PC-3 (cell line): Measurements from ENCODE around the gene FBXW7. TPM values are rescaled to one million over a fixed set of nuclear protein-coding genes. Genes with fewer than 3 reads are reported as not detected.

ENCODE experiments used
- ATAC-seq: fragments of 200-7000 bp; cut with Tn5 transposase; 2 replicates; pipeline ENCODE4 v1.9.1; 2020; ENCODE audit warnings: mild to moderate bottlenecking, moderate library complexity
- BruUV-seq: library from RNA; stranded (reverse); fragments of 400-500 nt; replicated peaks from 2 replicates; lab custom pipeline; 2021; lab: Mats Ljungman, UMichigan
- CTCF ChIA-PET: fragments of 300-600 bp; sonication (Branson Sonifier 250); formaldehyde crosslinking; loops from one replicate; lab custom pipeline; 2022; ENCODE audit warnings: antibody characterized with exemption; lab: Charles Lee
- POLR2A ChIA-PET: fragments of 300-600 bp; sonication (Branson Sonifier 250); formaldehyde crosslinking; loops from one replicate; lab custom pipeline; 2022; ENCODE audit warnings: antibody characterized with exemption; ENCODE audit not compliant: unreplicated experiment; lab: Charles Lee
- DNase-seq: peaks from one replicate; pipeline ENCODE4 v3.0.0-alpha.2; 2015
- H2AFZ ChIP-seq: fragments of 300-600 bp; sonication (generic); 2 replicates; pipeline ENCODE4 v1.6.0; 2016; ENCODE audit warnings: antibody characterized with exemption, low read length
- H3F3A ChIP-seq: fragments of 300-600 bp; sonication (generic); one replicate; pipeline ENCODE4 v1.6.0; 2017; ENCODE audit warnings: antibody characterized with exemption, low read length, control low read depth, mild to moderate bottlenecking; ENCODE audit not compliant: unreplicated experiment
- H3K27ac ChIP-seq: fragments of 300-600 bp; sonication (generic); 2 replicates; pipeline ENCODE4 v1.5.1; 2016; ENCODE audit warnings: mild to moderate bottlenecking, low read length
- H3K27me3 ChIP-seq: fragments of 300-600 bp; sonication (generic); 2 replicates; pipeline ENCODE4 v1.6.1; 2016; ENCODE audit warnings: low read length, mixed read lengths
- H3K36me3 ChIP-seq: fragments of 300-600 bp; sonication (generic); 2 replicates; pipeline ENCODE4 v1.6.1; 2016; ENCODE audit warnings: low read depth, mixed run types, low read length, mixed read lengths
- H3K4me1 ChIP-seq: fragments of 300-600 bp; sonication (generic); 2 replicates; pipeline ENCODE4 v1.5.1; 2016; ENCODE audit warnings: low read length; ENCODE audit not compliant: insufficient read depth
- H3K4me2 ChIP-seq: fragments of 300-600 bp; sonication (generic); 2 replicates; pipeline ENCODE4 v1.6.0; 2016; ENCODE audit warnings: low read length
- H3K4me3 ChIP-seq: fragments of 300-600 bp; sonication (generic); 2 replicates; pipeline ENCODE4 v1.5.1; 2016; ENCODE audit warnings: mild to moderate bottlenecking, low read length, mixed read lengths
- H3K79me2 ChIP-seq: fragments of 300-600 bp; sonication (generic); 2 replicates; pipeline ENCODE4 v1.6.1; 2017; ENCODE audit warnings: low read length, mixed read lengths
- H3K9ac ChIP-seq: fragments of 300-600 bp; sonication (generic); 2 replicates; pipeline ENCODE4 v1.6.0; 2016; ENCODE audit warnings: mild to moderate bottlenecking, low read length
- H3K9me2 ChIP-seq: fragments of 300-600 bp; sonication (generic); replicated peaks from 2 replicates; pipeline ENCODE4 v1.6.1; 2016; ENCODE audit warnings: mixed run types, low read length, mixed read lengths
- H3K9me3 ChIP-seq: fragments of 300-600 bp; sonication (generic); 2 replicates; pipeline ENCODE4 v1.6.1; 2016; ENCODE audit warnings: low read length, mixed read lengths
- H4K20me1 ChIP-seq: fragments of 300-600 bp; sonication (generic); 2 replicates; pipeline ENCODE4 v1.6.1; 2016; ENCODE audit warnings: low read length, mixed read lengths
- CTCF ChIP-seq: fragments of 300-600 bp; sonication (generic); conservative IDR thresholded peaks from 2 replicates; pipeline ENCODE4 v1.5.1; 2017; ENCODE audit warnings: antibody characterized with exemption, low read depth, mild to moderate bottlenecking, low read length
- EZH2 ChIP-seq: fragments of 300-600 bp; sonication (generic); IDR thresholded peaks from one replicate; pipeline ENCODE4 v1.6.1; 2017; ENCODE audit warnings: antibody characterized with exemption, mild to moderate bottlenecking, low read length; ENCODE audit not compliant: unreplicated experiment
- EZH2phosphoT487 ChIP-seq: fragments of 300-600 bp; sonication (generic); IDR thresholded peaks from 2 replicates; pipeline ENCODE4 v1.6.1; 2018; ENCODE audit warnings: mild to moderate bottlenecking, antibody characterized with exemption, low read length, borderline replicate concordance
- intact Hi-C: fragments of 100-400 bp; cut with micrococcal nuclease; formaldehyde crosslinking; loops from 2 replicates; pipeline ENCODE4 v1.9.0; 2023
- total RNA-seq: library from RNA; depleted of rRNA; stranded (reverse); fragments of >200 nt; gene quantifications from 2 replicates; pipeline ENCODE4 v1.2.3, GENCODE V29; 2014

FBXW7 gene
- total RNA-seq, 1 experiment from 2014 or later, result 24.3 TPM

- no peak overlapping the region for H2AFZ ChIP-seq
- H3K9ac ChIP-seq, result no peak overlapping the region
- no peak overlapping the region for H3K4me2 ChIP-seq
- DNase-seq, result no peak
- no TSS peak for BruUV-seq
- POLR2A ChIA-PET, result interaction anchor here (0.5 kb wide), 1 partner anchor 184 kb away, joined by 5 read pairs; no protein-coding TSS in a partner anchor
- intact Hi-C loops, result loop anchor here (5.0 kb wide), 1 partner anchor 43 kb away; no protein-coding TSS in a partner anchor
- H3K9me2 ChIP-seq, result no peaks in the 10 kb centered on the region
- CTCF ChIA-PET, result no interaction called here
- H4K20me1 ChIP-seq, result no peaks in the 10 kb centered on the region
- ATAC-seq, result no peak
- H3K4me3 ChIP-seq, result no peak overlapping the region
- peaks cover 22% of the 10 kb centered on the region for H3K4me1 ChIP-seq
- H3F3A ChIP-seq, result no peaks in the 10 kb centered on the region
- H3K36me3 ChIP-seq, result no peaks in the 10 kb centered on the region
- no peaks in the 10 kb centered on the region for H3K27me3 ChIP-seq
- TF ChIP-seq CTCF (no peak), EZH2phosphoT487 (no peak), EZH2 (no peak)
- H3K79me2 ChIP-seq, result peaks cover 57% of the 10 kb centered on the region
- no peak overlapping the region for H3K27ac ChIP-seq
- no peaks in the 10 kb centered on the region for H3K9me3 ChIP-seq
These were observed 77.0 kb downstream of the FBXW7 start for GRCh38 chr4:152458801-152459302.

GRCh38 chr4:152456609-152457008 lies 79.3 kb downstream of the FBXW7 start:
- Histone ChIP-seq H3K4me2 (peak overlapping the region; percentile 21), H3K36me3 (no peaks in the 10 kb centered on the region), H3K79me2 (peaks cover 59% of the 10 kb centered on the region), H3K9me3 (no peaks in the 10 kb centered on the region), H3K9ac (no peak overlapping the region), H2AFZ (no peak overlapping the region), H3K27me3 (no peaks in the 10 kb centered on the region), H3K4me1 (peaks cover 22% of the 10 kb centered on the region), H3K27ac (no peak overlapping the region), H3K9me2 (no peaks in the 10 kb centered on the region), H3K4me3 (no peak overlapping the region), H3F3A (no peaks in the 10 kb centered on the region), H4K20me1 (no peaks in the 10 kb centered on the region)
- intact Hi-C loops, result loop anchor here (5.0 kb wide), 1 partner anchor 46 kb away; no protein-coding TSS in a partner anchor
- ChIA-PET CTCF (interaction anchor here (0.8 kb wide), 1 partner anchor 541 kb away, joined by 3 read pairs; no protein-coding TSS in a partner anchor), POLR2A (interaction anchor here (0.6 kb wide), 1 partner anchor 9 kb away, joined by 19 read pairs; no protein-coding TSS in a partner anchor)
- BruUV-seq, result no TSS peak
- ATAC-seq (peak; percentile 92), DNase-seq (peak; percentile 79)
- TF ChIP-seq CTCF (no peak), EZH2phosphoT487 (no peak), EZH2 (no peak)

- H3K9ac ChIP-seq, result no peak overlapping the region
- ATAC-seq (no peak), DNase-seq (no peak)
- H3K4me2 ChIP-seq, result no peak overlapping the region
- H4K20me1 ChIP-seq, result no peaks in the 10 kb centered on the region
- TF ChIP-seq CTCF, result no peak
- no peak for TF ChIP-seq EZH2phosphoT487
- no peaks in the 10 kb centered on the region for H3K9me2 ChIP-seq
- H3K36me3 ChIP-seq, result no peaks in the 10 kb centered on the region
- BruUV-seq, result no TSS peak
- intact Hi-C loops, result loop anchor here (5.0 kb wide), 1 partner anchor 47 kb away; no protein-coding TSS in a partner anchor
- peaks cover 18% of the 10 kb centered on the region for H3K4me1 ChIP-seq
- H3K4me3 ChIP-seq, result no peak overlapping the region
- H3K9me3 ChIP-seq, result no peaks in the 10 kb centered on the region
- no peaks in the 10 kb centered on the region for H3K27me3 ChIP-seq
- peaks cover 54% of the 10 kb centered on the region for H3K79me2 ChIP-seq
- no peaks in the 10 kb centered on the region for H3F3A ChIP-seq
- POLR2A ChIA-PET, result no interaction called here
- no peak overlapping the region for H3K27ac ChIP-seq
- no peak overlapping the region for H2AFZ ChIP-seq
- CTCF ChIA-PET, result interaction anchor here (0.7 kb wide), 1 partner anchor 644 kb away, joined by 4 read pairs; no protein-coding TSS in a partner anchor
These were observed 80.6 kb downstream of the FBXW7 start for GRCh38 chr4:152455311-152455710.
